Measurements from ENCODE around the gene KLHL35. TPM values are rescaled to one million over a fixed set of nuclear protein-coding genes. Genes with fewer than 3 reads are reported as not detected.

Gene KLHL35
- total RNA-seq, 1 experiment from 2014 or later: 0.24 TPM

GRCh38 chr11:75431533-75432525, 1.2 kb downstream of the KLHL35 start:
- in situ Hi-C loops (cut with HindIII; ENCODE audit: low pct_unique_long_range_greater_than_20kb, low sequenced_read_pairs): no loop called here
- peak; percentile 40 for DNase-seq (ENCODE audit: low read depth, low spot score)

GRCh38 chr11:75430714-75431532, 2.1 kb downstream of the KLHL35 start:
- in situ Hi-C loops (cut with HindIII; ENCODE audit: low pct_unique_long_range_greater_than_20kb, low sequenced_read_pairs): no loop called here
- no peak for DNase-seq (ENCODE audit: low read depth, low spot score)

- DNase-seq (ENCODE audit: low read depth, low spot score): no peak
Observed at GRCh38 chr11:75429902-75430713, 2.9 kb downstream of the KLHL35 start.

GRCh38 chr11:75429641-75429901, 3.4 kb downstream of the KLHL35 start:
- in situ Hi-C loops (cut with HindIII; ENCODE audit: low pct_unique_long_range_greater_than_20kb, low sequenced_read_pairs): no loop called here
- no peak for DNase-seq (ENCODE audit: low read depth, low spot score)

More at GRCh38 chr11:75429902-75430713, 2.9 kb downstream of the KLHL35 start:
- in situ Hi-C loops (cut with HindIII; ENCODE audit: low pct_unique_long_range_greater_than_20kb, low sequenced_read_pairs): no loop called here

- in situ Hi-C loops (cut with HindIII; ENCODE audit: low pct_unique_long_range_greater_than_20kb, low sequenced_read_pairs): no loop called here
- DNase-seq (ENCODE audit: low read depth, low spot score): no peak
Observed at GRCh38 chr11:75428989-75429640, 3.9 kb downstream of the KLHL35 start.

- no peak for DNase-seq (ENCODE audit: low read depth, low spot score)
- in situ Hi-C loops (cut with HindIII; ENCODE audit: low pct_unique_long_range_greater_than_20kb, low sequenced_read_pairs): no loop called here
Observed at GRCh38 chr11:75428281-75428724, 4.7 kb downstream of the KLHL35 start.

- DNase-seq (ENCODE audit: low read depth, low spot score): no peak
- in situ Hi-C loops (cut with HindIII; ENCODE audit: low pct_unique_long_range_greater_than_20kb, low sequenced_read_pairs): no loop called here
Observed at GRCh38 chr11:75427181-75427580, 5.8 kb downstream of the KLHL35 start.

- DNase-seq (ENCODE audit: low read depth, low spot score): no peak
- in situ Hi-C loops (cut with HindIII; ENCODE audit: low pct_unique_long_range_greater_than_20kb, low sequenced_read_pairs): no loop called here
Observed at GRCh38 chr11:75426720-75427086, 6.3 kb downstream of the KLHL35 start.

GRCh38 chr11:75425422-75425821, 7.6 kb downstream of the KLHL35 start:
- in situ Hi-C loops (cut with HindIII; ENCODE audit: low pct_unique_long_range_greater_than_20kb, low sequenced_read_pairs): no loop called here
- DNase-seq (ENCODE audit: low read depth, low spot score): no peak

- in situ Hi-C loops (cut with HindIII; ENCODE audit: low pct_unique_long_range_greater_than_20kb, low sequenced_read_pairs): no loop called here
- DNase-seq (ENCODE audit: low read depth, low spot score): no peak
Observed at GRCh38 chr11:75424396-75424795, 8.6 kb downstream of the KLHL35 start.

- no peak for DNase-seq (ENCODE audit: low read depth, low spot score)
- in situ Hi-C loops (cut with HindIII; ENCODE audit: low pct_unique_long_range_greater_than_20kb, low sequenced_read_pairs): no loop called here
Observed at GRCh38 chr11:75423721-75424120, 9.3 kb downstream of the KLHL35 start.

GRCh38 chr11:75422248-75423231, 10.5 kb downstream of the KLHL35 start:
- in situ Hi-C loops (cut with HindIII; ENCODE audit: low pct_unique_long_range_greater_than_20kb, low sequenced_read_pairs): no loop called here
- no peak for DNase-seq (ENCODE audit: low read depth, low spot score)

GRCh38 chr11:75421902-75422247, 11.1 kb downstream of the KLHL35 start:
- in situ Hi-C loops (cut with HindIII; ENCODE audit: low pct_unique_long_range_greater_than_20kb, low sequenced_read_pairs): no loop called here
- no peak for DNase-seq (ENCODE audit: low read depth, low spot score)

GRCh38 chr11:75421035-75421602, 11.9 kb downstream of the KLHL35 start:
- DNase-seq (ENCODE audit: low read depth, low spot score): no peak
- in situ Hi-C loops (cut with HindIII; ENCODE audit: low pct_unique_long_range_greater_than_20kb, low sequenced_read_pairs): no loop called here

GRCh38 chr11:75420224-75421034, 12.6 kb downstream of the KLHL35 start:
- no peak for DNase-seq (ENCODE audit: low read depth, low spot score)
- in situ Hi-C loops (cut with HindIII; ENCODE audit: low pct_unique_long_range_greater_than_20kb, low sequenced_read_pairs): no loop called here

All from SK-MEL-5 (cell line).